Globus pallidus (tissue), 1 donor: Measurements from ENCODE around the gene ABCA2.
"Not testable (repeated sequence)": the region's sequence is repeated elsewhere in the genome, so short reads cannot be mapped to it uniquely, and the experiment has no call there.

Experiments used
- DNase-seq: peaks from one replicate; pipeline ENCODE4 v3.0.0-alpha.2; 2015; ENCODE audit warnings: low spot score

Gene ABCA2

DNA sequence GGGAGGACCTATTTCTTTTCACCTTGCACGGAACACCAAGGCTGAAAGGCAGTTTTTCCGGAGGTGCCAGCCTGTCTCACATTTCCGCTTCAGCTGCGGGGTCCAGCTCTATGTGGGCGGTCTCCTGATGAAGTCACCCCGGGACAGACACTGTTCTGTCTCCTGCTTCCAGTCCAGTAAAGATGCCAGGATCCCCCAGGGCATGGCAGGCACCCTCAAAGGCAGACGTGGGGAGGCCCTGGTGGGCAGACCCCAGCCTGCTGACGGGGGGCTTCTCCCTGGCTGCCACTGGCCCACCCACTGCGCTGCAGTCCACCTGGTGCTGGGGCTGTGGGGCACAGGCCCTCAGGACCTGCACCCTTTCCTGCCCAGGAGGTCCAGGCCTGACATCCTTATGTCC, 34.8 kb upstream of the ABCA2 start:
- DNase-seq, result not testable (repeated sequence)

DNA sequence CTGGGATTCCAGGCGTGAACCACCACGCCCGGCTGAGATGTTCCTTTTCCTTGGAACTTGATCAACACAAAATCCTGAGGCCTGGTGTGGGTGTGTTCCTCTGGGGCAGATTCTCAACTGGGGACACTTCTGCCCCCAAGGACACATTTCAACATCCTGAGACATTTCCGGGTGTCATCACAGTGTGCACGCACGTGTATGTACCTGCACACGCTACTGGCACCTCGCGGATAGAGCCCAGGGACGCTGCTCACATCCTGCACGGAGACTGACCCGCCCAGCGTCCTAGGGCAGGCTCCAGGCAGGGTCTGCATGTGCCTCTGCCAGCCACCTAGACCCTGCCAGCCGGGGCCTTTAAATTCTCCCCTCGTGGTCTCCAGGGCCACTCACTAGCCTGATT, 34.3 kb upstream of the ABCA2 start:
- no peak for DNase-seq

DNA sequence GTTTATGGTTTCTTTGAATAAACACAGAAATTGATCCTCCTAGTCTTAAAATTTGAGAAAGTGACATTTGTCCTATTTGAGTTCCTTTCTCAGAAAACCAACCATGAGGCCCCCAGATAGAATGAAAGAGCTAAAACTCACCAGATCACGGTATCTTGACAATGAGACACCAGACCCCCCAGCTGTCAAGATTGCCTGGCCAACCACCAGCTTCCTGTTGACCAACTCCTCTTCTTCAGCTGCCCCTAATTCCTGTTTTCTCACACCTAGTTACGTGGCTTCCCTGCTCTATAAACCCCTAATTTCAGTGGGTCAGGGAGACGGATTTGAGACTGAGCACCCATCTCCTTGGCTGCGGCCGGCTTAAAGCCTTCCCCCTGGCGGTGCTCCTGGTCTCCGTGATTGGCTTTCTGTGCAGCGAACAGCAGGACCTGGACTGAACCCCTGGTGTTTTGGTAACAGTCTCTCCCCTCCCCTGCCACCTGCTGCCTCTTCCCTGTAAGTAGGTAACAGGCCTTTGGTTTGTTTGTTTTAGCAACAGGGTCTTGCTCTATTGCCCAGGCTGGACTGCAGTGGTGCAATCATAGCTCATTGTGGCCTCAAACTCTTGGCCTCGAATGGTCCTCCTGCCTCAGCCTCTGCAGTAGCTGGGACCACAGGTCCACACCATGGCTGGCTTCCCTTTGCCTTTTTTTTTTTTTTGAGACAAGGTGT, 30.6 kb upstream of the ABCA2 start:
- no peak for DNase-seq

DNA sequence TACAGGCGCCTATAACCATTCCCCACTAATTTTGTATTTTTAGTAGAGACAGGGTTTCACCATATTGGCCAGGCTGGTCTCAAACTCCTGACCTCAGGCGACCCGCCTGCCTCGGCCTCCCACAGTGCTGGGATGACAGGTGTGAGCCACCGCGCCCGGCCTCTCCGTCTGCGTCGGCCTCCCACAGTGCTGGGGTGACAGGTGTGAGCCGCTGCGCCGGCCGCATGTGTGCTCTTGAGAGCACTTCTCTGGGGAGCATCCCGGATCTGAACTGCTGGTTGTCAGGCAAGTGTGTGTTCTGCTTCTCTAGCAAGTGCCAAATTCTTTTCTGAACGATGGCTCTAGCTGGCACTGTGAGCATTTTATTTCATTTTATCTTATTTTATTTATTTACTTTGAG, 29.5 kb upstream of the ABCA2 start:
- DNase-seq, result no peak

DNA sequence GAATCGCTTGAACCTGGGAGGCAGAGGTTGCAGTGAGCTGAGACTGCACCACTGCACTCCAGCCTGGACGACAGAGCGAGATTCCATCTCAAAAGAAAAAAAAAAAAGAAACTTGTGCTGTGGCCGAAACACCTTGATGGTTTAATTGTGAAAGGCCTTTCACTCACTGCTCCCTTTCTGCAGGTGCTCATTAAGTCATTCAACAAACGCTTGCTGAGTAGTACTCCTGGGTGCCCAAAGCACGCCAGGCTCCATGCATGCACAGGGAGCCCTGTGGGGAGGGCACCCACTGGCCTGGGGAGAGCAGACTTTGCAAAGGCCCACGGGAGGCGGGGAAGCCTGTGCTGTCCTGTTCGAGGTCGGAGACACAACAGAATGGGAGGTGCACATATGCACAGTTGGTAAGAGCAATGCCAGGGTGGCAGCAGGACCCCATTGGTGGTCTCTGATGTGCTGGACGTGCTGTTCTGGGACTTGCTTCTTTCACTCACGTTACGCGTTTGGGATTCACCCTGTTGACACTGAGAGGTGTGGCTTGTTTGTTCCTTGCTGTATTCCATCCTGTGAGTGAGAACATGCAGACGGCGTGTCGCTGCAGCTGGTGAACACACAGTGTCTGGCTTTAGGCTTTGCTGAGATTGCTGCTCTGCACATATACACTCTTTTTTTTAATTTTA, 28.8 kb upstream of the ABCA2 start:
- DNase-seq, result no peak

DNA sequence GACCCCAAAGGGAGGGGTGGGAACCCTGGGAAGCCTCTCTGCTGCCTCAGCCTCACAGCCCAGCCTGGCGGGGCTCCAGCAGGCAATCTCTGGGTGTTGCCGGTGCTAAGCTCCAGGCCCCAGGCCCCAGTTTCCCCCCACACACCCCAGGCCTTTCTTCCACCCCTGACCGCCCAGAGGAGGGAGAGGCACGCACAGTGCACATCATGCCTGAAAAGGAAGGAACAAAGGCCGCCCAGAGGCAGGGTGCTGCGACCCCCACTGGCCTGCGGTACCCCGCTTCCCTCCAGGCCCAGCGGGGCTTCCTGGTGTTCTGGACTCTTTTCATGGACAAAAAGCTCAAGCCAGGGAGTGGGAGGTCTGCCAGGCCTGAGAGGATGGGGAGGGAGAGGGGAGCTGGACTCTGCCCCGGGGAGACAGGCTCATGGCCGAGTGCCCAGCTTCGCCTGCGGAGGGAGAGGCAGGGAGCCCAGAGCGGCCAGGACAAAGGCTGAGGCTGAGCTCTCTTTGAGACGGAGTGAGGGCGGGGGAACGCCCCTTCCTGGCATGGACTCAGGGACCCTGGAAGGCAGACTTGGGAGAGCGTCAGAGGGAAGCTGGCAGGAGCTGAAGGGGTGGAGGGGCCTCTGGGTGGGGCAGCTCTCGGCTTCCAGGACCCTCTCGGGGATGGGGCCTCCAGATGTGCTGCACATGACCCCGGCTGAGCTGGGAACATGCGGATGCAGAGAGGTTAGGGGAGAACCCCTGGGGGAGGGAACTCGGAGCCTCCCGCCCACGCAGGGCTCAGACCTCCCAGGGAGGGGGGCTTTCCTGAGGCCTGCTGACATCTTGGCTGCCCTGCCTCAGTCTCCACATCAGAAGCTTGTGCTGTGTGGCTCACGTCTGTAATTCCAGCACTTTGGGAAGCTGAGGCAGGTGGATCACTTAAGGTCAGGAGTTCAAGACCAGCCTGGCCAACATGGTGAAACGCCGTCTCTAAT, 27.6 kb upstream of the ABCA2 start:
- peak; percentile 98 for DNase-seq

DNA sequence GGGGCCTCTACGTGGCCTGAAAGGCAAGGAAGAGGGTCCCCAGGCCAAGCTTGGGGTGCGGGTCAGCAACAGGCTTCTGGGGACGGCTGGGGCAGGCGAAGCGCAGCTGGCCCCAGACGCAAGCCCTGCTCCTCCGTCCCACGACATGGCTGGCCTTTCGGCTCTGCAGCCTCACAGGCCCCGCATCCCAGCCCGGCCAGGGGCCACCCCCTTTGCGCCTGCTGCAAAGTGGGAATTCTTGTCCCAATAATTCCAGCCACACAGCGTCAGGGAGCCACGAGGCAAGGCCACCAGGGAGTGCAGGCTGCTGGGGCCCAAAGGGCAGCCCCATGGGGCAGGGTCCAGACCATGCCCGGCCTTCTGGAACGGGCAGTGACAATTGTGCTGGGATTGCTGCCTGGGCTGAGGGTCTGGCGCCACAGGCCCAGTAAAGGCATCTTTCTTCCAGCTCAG, 26.9 kb upstream of the ABCA2 start:
- no peak for DNase-seq

DNA sequence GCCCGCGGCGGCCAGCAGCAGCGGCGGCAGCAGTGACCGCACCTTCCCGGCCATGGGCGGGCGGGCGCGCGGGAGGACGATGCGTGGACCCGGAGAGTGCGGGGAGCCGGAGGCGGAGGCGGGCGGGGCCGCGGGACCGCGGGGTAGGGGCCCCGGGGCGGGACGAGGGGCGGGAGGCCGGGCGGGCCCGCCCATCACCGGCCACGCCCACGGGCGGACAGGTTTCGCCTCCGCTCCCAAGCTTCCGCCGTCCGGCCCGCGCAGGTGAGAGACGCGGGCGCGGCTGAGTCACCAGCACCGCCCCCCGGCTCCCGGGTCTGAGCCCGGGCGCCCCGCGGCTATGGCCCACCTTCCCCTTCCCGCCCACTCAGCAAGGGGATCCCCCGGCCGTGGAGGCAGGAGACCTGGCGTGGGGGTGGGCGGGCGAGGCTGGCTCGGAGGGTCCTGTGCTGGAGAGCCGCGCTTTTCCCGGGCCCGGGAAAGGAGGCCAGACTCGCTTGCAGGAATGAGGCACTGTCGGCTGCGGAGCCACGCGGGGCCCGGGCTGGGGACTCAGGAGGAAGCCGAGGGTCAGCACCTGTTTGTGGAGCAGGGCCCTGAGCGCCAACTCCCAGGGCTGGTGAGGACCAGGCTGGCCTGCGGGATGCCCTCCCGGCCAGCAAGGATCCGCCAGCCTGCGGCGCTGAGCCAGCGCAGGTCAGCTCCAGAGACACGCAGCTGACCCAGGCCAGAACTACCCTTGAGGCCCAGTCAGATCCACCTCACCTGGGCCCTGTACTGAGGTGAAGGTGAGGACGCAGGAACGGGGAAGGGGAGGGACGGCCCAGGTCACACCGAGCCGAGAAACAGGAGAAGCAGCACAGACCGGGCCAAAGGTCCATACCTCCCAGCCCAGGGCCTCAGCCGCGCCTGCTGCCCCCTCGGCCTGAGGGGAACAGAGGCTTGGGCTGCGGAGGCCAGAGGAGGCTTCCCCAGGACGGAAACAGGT, 26.2 kb upstream of the ABCA2 start, which contains the start of gene ENTPD2:
TSS of gene ENTPD2 (minus strand) at position 118 of the 988 bp plus-strand sequence. CDS start at position 54, 64 bp downstream.
- DNase-seq, result no peak

DNA sequence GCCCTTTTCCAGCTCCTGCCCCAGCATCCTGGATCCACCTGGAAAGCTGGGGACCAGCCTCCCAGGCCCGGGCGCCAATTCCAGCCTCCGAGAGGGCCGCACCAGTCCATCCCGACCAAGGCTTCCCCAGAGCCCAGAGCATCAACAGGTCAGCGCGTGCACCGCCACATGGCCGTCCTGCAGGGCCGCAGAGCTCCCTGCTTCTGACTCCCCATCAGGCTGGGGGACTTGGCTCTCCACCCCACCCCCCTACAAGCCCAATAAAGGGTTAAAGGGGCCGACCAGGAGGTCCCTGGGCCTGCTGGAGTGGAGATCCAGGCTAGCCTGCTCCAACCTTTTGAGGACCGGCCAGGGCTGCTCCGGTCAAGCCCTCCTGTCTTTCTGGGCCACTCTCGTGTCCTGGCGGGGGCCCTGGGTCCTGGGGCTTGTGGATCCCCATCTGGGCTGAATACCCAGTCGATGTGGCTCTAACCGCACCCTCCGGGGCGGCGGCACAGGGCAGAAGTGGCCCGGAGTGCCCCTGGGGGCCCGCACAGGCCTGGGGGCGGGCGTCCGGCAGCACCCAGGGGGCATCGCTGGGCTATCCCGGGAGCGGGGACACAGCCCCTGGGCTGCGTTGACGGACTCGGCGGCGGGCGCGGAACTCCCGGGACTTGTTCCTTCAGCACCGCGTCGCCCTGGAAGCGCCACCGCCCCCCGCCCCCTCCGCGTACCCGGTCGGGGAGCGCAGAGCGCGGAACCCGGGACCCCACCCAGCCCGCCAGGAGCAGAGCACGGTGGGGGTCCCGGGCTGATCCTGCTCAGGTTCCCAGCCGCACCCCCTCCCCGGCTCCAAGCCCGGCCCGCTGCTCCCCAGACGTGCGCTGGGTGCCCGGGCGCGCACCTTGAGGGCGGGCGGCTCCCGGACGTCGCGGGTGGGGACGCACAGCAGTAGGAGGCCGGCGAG, 25.2 kb upstream of the ABCA2 start:
- no peak for DNase-seq

DNA sequence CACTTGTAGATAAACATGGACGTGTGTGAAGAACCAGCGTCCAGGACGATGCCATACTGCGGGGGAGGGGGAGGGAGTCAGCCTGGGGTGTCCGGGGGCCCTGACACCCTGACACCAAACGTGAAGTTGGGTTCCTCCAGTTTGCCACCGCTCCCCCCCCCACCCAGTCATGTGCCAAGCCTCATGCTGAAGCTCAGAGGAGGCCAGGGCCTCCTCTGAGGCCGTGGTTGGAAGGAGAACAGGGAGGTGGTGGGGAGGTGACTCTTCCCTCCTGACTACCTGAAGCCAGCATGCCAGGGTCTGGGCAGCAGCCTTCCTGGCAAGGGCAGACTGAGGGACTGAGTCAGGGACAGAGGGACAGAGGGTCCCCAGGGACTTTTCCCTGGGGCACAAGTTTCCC, 24.3 kb upstream of the ABCA2 start:
- DNase-seq, result no peak

DNA sequence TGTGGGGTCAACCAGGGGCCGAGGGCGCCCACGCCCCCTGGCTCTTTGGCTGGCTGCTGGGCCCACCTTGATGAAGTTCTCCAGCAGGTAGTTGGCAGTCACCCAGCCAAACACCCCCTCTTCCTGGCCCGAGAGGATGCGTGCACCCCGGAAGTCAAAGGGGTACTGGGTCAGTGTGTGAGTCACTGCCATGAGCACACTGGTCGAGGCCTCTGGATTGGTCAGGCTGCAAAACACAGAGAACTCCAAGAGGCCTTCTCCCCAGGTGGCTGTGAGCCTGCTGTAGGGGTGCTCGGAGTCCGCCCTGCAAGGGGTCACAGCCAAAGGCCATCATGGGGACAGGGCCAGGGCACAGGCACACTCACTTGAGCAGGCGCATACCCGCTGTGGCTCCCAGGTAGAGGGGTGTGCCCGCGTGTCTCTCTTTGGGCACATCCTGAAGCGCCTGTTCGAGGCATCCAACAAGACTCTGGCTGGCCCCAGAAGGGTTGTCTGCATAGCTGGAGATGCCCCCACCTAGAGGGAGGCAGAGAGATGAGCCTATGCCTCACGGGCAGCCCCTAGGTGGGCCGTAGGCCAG, 23.2 kb upstream of the ABCA2 start:
- no peak for DNase-seq

DNA sequence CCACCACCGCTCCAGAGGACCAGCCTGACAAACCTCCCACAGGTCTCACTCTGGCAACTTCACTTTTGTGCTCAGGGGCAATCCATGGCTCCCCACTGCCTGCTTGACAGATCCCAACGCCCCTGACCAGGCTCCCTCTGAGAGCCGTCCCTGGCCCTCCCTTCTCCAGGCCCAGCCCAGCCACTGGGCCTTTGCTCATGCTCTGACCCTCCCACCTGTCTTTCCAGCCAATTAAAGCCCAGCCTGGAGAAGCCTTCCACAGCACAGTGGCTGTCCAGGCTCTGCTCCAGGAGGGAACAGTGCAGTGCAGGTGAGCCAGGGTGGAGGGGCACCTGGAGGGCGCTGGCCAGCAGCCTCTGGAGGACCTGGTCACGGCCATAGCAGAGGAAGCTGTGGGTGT, 22.5 kb upstream of the ABCA2 start:
- no peak for DNase-seq

DNA sequence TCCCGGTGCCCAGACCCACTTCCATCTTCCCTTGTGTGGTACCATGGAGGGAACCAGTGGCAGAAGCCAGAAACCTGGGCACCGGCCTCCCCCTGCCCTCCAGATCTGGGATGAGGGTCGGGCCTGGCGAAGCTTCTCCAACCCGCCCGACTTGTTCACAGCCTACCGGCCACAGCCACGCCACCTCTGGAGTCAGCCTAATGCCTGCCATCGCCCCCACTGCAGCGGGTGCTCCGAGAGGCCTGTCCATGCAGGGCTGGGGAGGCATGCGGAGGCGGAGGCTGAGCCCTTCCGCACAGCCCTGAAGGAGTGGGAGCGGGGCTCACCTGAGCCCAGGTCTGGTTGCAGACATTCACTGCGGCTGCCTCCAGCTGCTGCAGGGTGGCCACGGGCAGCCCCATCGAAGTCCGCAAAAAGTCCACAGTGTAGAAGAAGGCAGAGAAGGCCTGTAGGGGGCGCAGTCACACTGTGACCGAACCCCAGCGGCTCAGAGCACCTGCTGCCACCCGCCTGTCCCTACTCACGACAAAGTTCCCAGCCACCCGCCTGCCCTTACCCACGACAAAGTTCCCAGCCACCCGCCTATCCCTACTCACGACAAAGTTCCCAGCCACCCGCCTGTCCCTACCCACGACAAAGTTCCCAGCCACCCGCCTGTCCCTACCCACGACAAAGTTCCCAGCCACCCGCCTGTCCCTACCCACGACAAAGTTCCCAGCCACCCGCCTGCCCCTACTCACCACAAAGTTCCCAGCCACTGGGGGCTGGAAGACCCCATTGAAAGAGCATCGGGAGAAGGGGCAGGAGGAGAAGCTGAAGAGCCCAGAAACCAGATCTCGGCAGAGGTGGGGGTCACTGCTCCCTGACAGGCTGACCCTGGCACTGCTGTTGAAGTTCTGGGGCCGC, 21.8 kb upstream of the ABCA2 start:
- no peak for DNase-seq

DNA sequence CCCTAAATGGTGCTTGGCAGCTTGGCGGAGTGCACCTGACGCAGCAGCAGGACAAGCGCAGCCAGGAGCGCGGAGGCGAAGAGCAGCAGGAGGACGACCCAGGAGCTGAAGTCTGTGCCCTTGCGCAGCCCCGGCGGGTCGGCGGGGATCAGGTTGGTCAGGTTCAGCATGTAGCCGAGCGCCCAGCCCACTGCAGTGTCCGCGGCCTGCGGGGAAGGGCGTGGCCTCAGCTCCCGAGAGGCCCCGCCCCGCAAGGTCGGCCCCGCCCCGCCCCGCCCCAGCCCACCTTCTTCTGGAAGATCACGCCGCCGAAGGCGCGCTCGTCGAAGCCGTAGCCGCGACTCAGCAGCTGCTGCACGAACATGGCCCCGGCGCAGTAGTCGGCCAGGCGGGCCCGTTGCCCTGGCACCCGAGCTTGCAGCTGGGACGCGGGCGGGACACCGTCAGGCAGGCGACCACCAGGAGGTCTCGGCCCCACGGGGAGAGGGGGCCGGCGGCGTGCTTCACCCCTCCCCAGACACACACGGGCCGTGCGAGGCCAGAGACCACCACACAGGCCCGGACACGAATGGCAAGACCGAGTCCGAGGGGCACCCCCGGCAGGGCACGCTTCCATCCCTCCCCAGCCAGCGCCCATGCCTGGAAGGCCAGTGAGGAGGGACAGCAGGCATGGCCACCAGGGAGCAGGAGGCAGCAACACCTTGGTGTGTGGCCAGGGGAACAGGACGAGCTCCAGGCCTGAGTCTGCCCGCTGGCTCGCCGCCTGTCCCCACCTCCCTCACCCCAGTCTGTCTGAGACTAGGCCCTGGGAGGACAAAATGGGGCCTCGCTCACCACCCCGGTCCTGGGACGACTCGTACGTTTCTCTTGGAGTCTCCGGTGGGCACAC, 20.9 kb upstream of the ABCA2 start:
- no peak for DNase-seq

DNA sequence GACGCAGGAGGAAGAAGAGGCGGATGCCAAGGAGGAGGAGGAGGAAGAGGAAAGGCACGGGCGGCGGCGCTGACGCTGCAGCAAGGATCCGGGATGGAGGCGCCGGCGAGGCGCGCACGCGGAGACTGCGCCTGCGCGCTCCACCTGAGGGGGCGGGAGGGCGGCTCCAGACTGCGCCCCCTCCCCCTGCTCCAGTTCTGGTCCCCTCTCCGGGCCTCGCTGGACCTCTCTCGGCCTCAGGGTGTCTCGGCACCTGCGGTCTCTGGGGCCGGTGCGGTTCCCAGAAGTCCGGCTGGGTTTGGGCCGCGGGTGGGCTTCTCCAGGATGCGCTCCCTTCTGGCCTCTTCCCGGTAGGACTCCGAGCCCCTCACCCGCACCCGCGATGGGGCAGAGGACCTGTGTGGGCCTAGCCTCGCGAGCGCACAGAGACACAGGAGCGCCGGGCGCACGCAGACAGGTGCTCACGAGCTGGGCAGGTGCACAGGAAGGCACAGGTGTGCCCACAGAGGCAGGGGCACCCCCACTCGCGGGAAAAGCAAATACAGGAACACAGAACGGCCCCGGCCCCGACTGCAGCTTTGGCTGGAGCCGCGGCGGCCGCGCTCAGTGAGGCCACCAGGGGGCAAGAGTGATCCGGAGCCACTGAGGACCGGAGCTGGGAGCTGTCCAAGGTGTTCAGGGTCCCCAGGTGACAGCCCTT, 18.2 kb upstream of the ABCA2 start, which contains the start of gene NPDC1:
TSS of gene NPDC1 (minus strand) at position 90 of the 700 bp plus-strand sequence. CDS start 188 bp downstream, outside the sequence.
- DNase-seq, result peak; percentile 63

DNA sequence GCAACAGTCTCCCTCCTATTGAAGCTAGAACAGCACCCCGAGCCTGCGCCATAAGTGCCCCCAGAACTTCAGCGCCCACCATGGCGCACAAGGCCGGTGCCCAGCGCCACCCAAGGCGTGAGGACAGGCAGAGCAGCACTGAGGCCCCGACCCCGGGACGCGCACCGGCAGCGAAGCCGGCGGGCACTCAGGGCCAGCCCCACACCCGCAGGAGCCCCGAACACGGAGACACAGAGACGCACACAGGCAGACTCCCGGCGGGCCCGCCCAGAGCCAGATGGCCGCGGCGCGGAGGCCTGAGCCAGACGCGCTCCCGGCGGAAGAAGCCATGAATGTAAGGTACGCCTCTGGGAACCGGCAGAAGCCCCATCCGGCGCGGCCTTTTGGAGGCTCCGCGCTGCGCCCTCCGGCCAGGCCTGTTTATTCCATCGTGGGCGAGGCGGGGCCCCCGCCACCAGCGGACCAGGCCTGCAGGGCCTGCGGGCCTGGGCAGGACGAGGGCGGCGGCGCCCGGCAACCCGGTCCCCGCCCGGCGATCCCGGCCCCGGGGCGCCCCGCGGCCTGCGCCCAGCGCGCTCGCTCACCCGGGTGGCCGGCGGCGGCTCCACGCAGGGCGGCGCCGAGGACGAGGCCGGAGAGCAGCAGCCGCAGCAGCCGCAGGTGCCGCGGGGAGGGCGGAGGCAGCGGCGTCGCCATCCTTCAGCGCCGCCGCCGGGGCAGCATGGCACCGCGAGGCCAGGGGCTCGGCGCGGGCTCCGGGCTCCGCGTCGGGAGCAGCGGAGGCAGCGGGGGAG, 17.5 kb upstream of the ABCA2 start:
- DNase-seq, result no peak
